HG02642 (cell line): ENCODE measurements around the gene CNTN5.
"Not testable (repeated sequence)": the region's sequence is repeated elsewhere in the genome, so short reads cannot be mapped to it uniquely, and the experiment has no call there.

Experiments
- ATAC-seq: cut with Tn5 transposase; IDR thresholded peaks from one replicate; pipeline ENCODE4 v1.9.1; 2021; ENCODE audit warnings: mild to moderate bottlenecking; ENCODE audit not compliant: unreplicated experiment, poor library complexity

CNTN5 gene

DNA sequence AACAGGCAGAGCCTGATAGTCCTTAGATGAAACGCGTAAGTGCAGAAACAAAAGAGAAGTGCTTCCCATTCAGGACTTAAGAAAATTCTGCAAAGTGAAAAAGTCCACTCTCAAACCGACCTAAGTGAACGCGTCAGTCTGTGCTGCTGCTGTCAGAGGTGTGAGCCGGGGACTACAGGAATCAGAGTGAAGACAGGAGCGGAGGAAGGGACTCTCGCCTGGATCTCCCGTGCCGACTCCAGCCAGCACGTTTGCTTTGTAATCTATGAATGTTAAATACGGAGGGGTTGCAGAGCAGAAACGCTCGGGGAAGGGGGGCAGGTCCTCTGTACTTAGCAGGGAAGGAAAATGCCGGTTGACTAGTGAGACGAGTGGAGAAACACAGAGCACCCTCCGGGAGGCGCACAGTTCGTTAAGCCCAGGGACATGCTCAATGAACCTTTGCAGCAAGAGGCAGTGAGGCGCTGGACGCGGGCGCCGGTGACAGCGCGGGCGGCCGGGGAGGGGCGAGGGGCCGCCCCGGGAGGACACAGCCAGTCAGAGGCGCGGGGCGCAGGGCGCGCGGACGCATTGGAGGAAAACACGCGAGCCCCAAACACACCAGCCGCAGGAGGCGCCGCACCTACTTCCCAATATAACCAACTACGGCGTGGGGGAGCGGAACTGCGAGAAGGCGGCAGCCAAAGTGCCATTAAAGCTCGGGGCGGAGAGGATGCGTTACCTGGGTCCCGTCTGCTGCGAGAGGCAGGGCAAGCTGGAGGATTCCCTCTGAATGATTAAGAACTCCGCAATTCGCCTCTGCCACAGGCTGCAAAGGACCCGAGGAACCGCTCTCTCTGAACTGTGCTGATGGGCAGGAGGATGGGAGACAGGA is at the start of gene CNTN5:
Gene CNTN5, plus strand, starts transcription at position 598 of the 874 bp plus-strand sequence.
- peak; percentile 67 for ATAC-seq

GRCh38 chr11:98979205-98979604 is 41.5 kb upstream of the CNTN5 start:
- ATAC-seq = no peak

DNA sequence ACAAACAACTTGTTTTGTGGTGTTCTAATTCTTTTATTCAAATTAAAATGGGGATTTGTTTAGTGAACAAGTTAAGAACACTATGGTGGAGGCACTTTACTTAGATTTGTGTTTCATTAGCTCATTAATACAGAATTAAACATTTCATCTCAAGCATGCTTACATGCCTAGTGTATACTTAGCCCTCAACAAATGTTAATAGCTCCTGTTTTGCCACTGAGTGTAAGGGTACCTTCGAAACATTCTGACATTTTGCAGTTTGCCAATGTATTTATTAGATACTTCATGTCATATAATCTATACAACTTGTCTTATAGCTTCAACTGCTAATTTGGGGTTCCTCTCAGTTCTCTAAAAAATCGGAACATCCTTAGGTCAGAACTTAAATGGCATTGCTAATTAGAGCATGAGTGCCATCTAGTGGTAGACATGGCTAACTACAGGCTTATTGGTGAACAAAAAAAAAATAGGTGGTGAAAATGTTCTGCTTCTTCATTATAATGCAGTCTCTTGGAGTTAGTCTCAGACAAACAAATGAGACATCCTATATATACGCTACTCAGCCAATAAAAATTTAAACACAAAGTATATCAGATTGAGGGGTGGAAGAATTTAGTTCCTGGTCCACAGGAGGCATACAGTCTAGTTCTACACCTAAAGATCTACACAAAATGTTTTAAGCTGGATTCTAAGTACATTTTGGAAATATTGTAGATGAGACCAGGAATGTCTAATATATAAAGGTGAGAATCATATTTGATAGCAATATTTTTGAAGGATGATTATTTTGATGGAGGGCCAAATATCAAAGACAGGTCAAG is 4.9 kb upstream of the CNTN5 start:
- ATAC-seq = peak; percentile 57

DNA sequence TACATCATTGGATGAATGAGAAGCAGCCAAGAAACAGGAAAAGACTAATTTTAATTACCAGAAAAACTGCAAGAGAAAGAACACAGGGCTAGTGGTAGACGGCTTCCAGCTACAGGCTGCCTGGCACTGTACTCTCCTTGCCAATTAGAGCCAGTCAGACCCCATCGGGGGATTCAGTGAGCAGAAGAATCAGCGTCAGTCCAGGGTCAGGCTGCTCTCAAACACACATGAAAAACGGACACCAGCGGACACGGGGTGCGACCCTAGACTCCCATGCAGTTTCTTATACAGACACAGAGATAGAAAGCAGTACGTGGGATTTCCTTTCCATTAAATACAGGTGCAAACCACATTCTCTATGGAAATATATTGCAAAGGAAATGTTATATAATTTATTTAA is 1.1 kb upstream of the CNTN5 start:
- ATAC-seq = no peak

DNA sequence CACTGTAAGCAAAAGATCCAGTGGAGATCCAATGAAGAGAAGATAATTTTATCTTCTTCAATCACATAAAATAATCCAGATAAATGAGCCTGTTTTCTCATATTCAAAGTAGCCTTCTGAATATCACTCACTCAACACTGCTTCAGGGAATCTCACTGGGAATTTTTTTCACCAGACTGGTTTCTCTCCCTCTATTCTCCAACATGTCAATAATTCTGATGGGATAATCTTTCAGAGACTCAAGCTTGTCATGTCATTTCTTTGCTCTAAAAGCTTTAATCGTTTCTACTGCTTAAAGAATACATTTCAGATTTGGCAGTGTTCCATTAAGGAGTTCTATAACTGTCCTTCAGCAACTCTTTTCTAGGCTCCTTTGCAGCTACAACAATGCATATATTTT is 16.3 kb downstream of the CNTN5 start:
- no peak for ATAC-seq

DNA sequence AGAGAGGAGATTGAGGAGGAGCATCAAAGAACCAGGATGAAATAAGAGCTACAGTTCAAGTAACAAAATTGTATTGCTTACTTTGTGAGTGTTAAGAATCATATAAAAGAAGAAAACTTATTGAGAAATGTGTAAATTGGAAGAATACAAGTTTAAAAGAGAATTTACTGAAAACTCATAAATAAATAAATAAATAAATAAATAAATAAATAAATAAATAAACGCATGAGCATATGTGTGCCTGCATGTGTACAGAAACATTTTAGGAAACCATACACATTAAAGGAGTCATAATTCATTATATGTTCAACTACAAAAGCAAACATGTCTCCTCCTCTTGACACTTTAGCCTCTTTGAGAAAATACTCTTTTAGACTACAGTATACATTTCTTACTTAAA is 42.6 kb downstream of the CNTN5 start:
- no peak for ATAC-seq

- ATAC-seq = no peak
Observed at GRCh38 chr11:99065121-99065520, 44.4 kb downstream of the CNTN5 start.

GRCh38 chr11:99066618-99067317 is 46.0 kb downstream of the CNTN5 start:
- no peak for ATAC-seq

DNA sequence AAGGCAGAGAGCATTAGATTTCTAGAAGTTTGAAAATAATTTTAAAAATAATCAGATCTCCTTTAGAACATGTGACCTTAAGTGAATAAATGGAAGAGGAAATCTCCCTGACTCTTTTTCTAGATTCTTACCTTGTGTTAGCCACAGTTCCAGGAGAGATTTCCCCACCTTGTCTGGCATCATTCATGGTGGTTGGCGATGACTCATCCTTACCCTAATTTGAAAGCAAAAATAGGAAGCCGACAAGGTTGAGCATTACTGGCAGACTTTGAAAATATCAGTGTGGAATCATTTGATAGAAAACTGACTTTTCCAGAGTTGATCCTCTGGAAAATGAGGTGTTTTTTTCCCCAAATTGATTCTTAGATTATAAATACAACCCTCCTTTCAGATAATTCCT is 48.1 kb downstream of the CNTN5 start:
- no peak for ATAC-seq

DNA sequence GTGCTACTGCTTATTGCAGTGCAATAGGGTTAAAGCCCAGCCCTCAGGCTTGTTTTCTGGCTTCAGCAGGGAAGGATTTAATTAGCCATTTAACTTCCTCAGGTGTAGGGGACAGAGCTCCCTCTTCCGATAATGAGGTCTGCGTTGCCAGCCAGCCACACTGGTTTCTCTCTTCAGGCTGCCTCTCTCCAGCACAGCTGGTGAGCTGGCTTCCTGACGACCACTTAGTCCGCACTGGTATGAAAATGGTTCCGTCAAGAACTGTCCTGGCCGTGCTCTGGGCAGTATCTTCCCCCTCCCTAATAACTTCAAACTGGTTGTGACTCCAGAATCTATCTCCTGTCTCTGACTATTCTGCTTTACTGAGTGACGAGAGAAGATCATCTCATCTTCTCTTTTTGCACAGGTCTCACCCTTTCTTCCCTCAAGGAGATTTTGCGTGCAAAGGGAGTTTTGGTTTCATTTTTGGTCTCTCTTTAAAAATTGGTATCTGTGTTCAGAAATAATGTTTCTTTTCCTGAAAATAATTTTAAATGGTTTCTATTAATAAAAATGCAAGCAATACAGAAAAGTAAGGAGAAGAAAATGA is 49.2 kb downstream of the CNTN5 start:
- ATAC-seq = peak; percentile 94

DNA sequence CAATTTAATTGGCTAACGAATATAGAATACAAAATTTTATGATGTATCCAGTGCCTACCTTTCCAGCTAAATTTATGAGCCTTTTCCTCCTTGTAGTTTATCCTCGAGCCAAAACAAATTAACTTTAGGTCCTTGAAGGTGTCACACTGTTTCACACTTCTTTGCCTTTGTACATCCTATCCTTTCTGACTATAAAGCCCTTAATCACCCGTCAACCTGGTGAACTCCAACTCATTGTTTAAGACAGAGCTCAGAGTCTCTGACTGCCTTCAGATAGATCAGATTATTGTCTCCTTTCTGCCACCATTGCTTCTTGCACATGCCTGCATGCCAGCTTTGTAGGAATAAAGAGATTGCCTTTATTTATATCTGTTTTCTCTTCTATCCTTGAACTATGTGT is 58.8 kb downstream of the CNTN5 start:
- ATAC-seq = no peak

GRCh38 chr11:99080154-99080553 is 59.4 kb downstream of the CNTN5 start:
- no peak for ATAC-seq

DNA sequence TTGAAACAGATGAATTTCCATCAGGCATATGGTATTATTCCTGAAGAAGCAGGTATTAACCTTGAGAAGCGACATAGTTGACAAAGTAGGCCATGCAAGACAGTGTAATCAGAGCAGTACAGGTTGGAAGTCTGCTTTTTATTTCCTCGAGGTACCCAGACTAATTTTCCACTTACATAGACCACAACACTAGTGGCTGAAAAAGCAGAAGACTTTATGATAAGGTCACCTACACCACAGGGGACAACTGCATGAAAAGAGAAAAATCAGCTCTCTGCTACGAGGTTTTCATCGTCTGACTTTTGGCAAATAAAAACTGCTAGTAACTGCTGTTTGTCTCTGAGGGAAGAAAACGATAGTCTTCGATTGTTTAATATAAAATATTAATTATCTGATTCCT is 77.5 kb downstream of the CNTN5 start:
- ATAC-seq = no peak

DNA sequence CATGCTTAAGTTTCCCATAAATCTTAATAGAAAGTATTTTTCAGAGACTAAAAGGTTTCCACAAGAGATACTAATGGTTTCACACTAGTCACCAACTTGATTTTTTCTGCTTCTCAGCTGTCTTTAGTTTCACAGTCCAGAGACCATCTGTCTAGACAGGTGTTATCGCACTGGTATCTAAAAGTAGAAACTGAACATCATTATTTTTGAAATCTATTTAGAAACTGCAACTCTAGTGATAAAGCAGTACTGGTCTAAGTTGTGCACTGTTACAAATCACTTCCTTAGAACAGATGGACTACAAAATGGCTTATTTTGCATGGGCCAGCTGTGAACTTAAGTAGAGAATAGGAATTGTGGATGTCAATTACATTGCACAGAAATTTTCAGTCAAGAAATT is 78.0 kb downstream of the CNTN5 start:
- ATAC-seq = peak; percentile 96

GRCh38 chr11:99117603-99118002 is 96.9 kb downstream of the CNTN5 start:
- no peak for ATAC-seq

DNA sequence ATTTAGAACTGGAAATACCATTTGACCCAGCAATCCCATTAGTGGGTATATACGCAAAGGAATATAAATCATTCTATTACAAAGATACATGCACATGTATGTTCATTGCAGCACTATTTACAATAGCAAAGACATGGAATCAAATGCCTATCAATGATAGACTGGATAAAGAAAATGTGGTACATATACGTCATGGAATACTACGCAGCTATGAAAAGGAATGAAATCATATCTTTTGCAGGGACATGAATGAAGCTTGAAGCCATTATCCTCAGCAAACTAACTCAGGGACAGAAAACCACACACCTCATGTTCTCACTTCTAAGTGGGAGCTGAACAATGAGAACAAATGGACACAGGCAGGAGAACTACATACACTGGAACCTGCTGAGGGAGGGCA is 113.1 kb downstream of the CNTN5 start:
- ATAC-seq = not testable (repeated sequence)

DNA sequence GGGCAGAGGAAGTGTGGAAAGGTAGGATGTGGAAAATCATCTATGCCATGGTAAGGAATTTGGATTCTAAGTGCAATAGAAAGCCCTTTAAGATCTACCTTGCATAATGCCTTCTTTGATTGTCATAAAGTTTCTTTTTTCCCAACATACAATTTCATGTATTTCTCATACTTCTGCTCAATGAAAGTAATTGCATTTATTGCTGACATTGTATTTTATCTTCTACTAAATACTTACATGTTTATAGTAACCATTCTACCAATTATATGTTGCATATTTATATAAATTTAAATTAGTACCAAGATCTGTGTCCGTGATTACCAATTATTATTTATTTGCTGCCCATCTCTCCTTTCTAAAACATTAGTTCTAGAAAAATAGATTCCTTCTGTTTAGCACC is 114.8 kb downstream of the CNTN5 start:
- ATAC-seq = no peak

- no peak for ATAC-seq
Observed at GRCh38 chr11:99142237-99142636, 121.5 kb downstream of the CNTN5 start.

- ATAC-seq = peak; percentile 64
Observed at GRCh38 chr11:99148352-99148751, 127.6 kb downstream of the CNTN5 start.

DNA sequence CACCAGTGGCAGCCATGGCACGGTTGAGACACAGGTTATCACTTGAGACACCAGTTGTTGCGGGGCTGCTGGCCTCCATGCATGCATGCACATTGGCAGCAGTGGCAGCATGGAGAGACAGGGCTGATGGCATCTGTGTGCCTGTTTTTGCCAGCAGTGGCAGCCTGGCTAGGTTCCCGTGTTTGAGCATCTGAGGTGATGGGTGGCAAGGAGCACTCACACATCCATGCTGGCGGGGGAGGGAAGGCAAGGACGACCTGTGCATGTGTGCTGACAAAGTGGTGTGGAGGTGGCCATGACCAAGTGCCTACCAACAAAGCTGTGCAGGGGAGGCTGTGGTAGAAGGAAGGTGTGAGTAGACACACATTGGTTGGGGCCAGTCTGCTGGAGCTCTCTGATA is 133.5 kb downstream of the CNTN5 start:
- ATAC-seq = no peak
